Right cardiac atrium (tissue), 5 donors: ENCODE measurements around the gene SIN3A. TPM values are rescaled to one million over a fixed set of nuclear protein-coding genes. Genes with fewer than 3 reads are reported as not detected.

ENCODE experiments used
- ATAC-seq, 2 donors: fragments of 200-7000 bp; cut with Tn5 transposase; one replicate each; pipeline versions ENCODE4 v1.8.0 to v1.9.1; 2020; ENCODE audit warnings: moderate library complexity in 2 of 2, mild to moderate bottlenecking in 1 of 2
- DNase-seq, 3 donors: peaks; one replicate each; pipeline ENCODE4 v3.0.0-alpha.2; 2020
- H3K27ac ChIP-seq: one replicate; pipeline ENCODE4 v1.5.1; 2013; ENCODE audit warnings: mild to moderate bottlenecking, low read length, control low read depth, moderate library complexity
- H3K27me3 ChIP-seq: one replicate; pipeline ENCODE4 v1.6.1; 2013; ENCODE audit not compliant: control insufficient read depth, insufficient read depth
- H3K4me1 ChIP-seq: one replicate; pipeline ENCODE4 v1.6.1; 2013; ENCODE audit warnings: low read length; ENCODE audit not compliant: control insufficient read depth, insufficient read depth
- H3K4me3 ChIP-seq: one replicate; pipeline ENCODE4 v1.5.1; 2013; ENCODE audit warnings: low read length, control low read depth
- H3K9me3 ChIP-seq: one replicate; pipeline ENCODE4 v1.6.1; 2013; ENCODE audit warnings: low read length; ENCODE audit not compliant: control insufficient read depth
- WGBS: extraction: QIAGEN DNeasy Blood & Tissue Kit; methylation state at CpG from one replicate; pipeline ENCODE4 v1.1.7; 2013; 5-methylcytosine and 5-hydroxymethylcytosine counted together
- intact Hi-C, 4 donors: fragments of 100-400 bp; cut with DNase I; formaldehyde crosslinking; loops; one replicate each; pipeline versions ENCODE4 v1.11.0 to v1.14.0; 2022 to 2023
- polyA plus RNA-seq: library from polyadenylated mRNA; stranded (reverse); fragments of 200-250 nt; gene quantifications from one replicate; pipeline ENCODE4 v1.2.3, GENCODE V29; 2013
- total RNA-seq, 4 donors: library from RNA; stranded (reverse); fragmentation: NEBNext Ultra II Directional; extraction: Animal tissue kit (Norgen Biotek cat#: 25700); gene quantifications; one replicate each; pipeline ENCODE4 v1.2.1, GENCODE V29; 2021
- donor health status: healthy with polysubstance abuse.
- donor health status: DM: no; HTN: yes; CAD: no.
- donor health status: DM: no; HTN: no; CAD: no.
- donor health status: DM: no; HTN: yes; CAD: no; lungs with severe emphysema.
- donor health status: DM: yes; HTN: yes; CAD: no.

The SIN3A gene
- total and polyA plus RNA-seq, 5 donors, result 8.5 to 40.0 (median 33.5) TPM

GRCh38 chr15:75456710-75457109 lies 5.2 kb upstream of the SIN3A start:
- WGBS, result 51% methylated on average over 6 of the region's 6 CpGs
- H3K4me3 ChIP-seq, result no peak overlapping the region

GRCh38 chr15:75455982-75456531 lies 4.6 kb upstream of the SIN3A start:
- no peak for ATAC-seq
- no peak for DNase-seq
- no peaks in the 10 kb centered on the region for H3K4me1 ChIP-seq
- H3K9me3 ChIP-seq, result no peaks in the 10 kb centered on the region
- H3K27ac ChIP-seq, result peak overlapping the region; percentile 76
- intact Hi-C loops, result no loop called here
- no peaks in the 10 kb centered on the region for H3K27me3 ChIP-seq
- peak overlapping the region; percentile 81 for H3K4me3 ChIP-seq
- 2% methylated on average over 24 of the region's 24 CpGs for WGBS

More at GRCh38 chr15:75456710-75457109, 5.2 kb upstream of the SIN3A start:
- H3K9me3 ChIP-seq, result no peaks in the 10 kb centered on the region
- H3K27ac ChIP-seq, result no peak overlapping the region
- no peak for DNase-seq
- no peaks in the 10 kb centered on the region for H3K27me3 ChIP-seq
- H3K4me1 ChIP-seq, result no peaks in the 10 kb centered on the region
- intact Hi-C loops, result no loop called here
- ATAC-seq, result no peak

GRCh38 chr15:75455424-75455981 lies 4.0 kb upstream of the SIN3A start:
- peak; percentile 92 to 96 (median 95) for DNase-seq
- Histone ChIP-seq H3K27ac (peak overlapping the region; percentile 97), H3K9me3 (no peaks in the 10 kb centered on the region), H3K4me3 (peak overlapping the region; percentile 81), H3K27me3 (no peaks in the 10 kb centered on the region), H3K4me1 (no peaks in the 10 kb centered on the region)
- ATAC-seq, result peak; percentile 10 to 24
- under 1% methylated on average over 48 of the region's 48 CpGs for WGBS
- intact Hi-C loops, result no loop called here

- Histone ChIP-seq H3K9me3 (no peaks in the 10 kb centered on the region), H3K4me1 (no peaks in the 10 kb centered on the region), H3K27ac (peak overlapping the region; percentile 97), H3K4me3 (peak overlapping the region; percentile 81), H3K27me3 (no peaks in the 10 kb centered on the region)
- ATAC-seq (no peak), DNase-seq (peak; percentile 52 to 78 (median 75))
- WGBS, result under 1% methylated on average over 116 of the region's 116 CpGs
- intact Hi-C loops, result no loop called here
These were observed 3.2 kb upstream of the SIN3A start for GRCh38 chr15:75454471-75455378.

GRCh38 chr15:75453703-75454470 lies 2.4 kb upstream of the SIN3A start:
- ATAC-seq (peak; percentile 71 to 73), DNase-seq (peak; percentile 98 to 99 (median 99))
- intact Hi-C loops, result no loop called here
- H3K4me1 ChIP-seq, result no peaks in the 10 kb centered on the region
- under 1% methylated on average over 57 of the region's 57 CpGs for WGBS
- H3K27ac ChIP-seq, result peak overlapping the region; percentile 97
- H3K27me3 ChIP-seq, result no peaks in the 10 kb centered on the region
- no peaks in the 10 kb centered on the region for H3K9me3 ChIP-seq
- H3K4me3 ChIP-seq, result peak overlapping the region; percentile 81

GRCh38 chr15:75452865-75453702 lies 1.6 kb upstream of the SIN3A start:
- H3K4me3 ChIP-seq, result peak overlapping the region; percentile 66
- under 1% methylated on average over 38 of the region's 38 CpGs for WGBS
- ATAC-seq (no peak), DNase-seq (peak; percentile 61 to 82 (median 79))
- H3K27me3 ChIP-seq, result no peaks in the 10 kb centered on the region
- peak overlapping the region; percentile 96 for H3K27ac ChIP-seq
- H3K4me1 ChIP-seq, result no peaks in the 10 kb centered on the region
- intact Hi-C loops, result no loop called here
- H3K9me3 ChIP-seq, result no peaks in the 10 kb centered on the region

- peak; percentile 83 to 95 (median 93) for DNase-seq
- Histone ChIP-seq H3K27ac (peak overlapping the region; percentile 96), H3K4me1 (no peaks in the 10 kb centered on the region), H3K4me3 (peak overlapping the region; percentile 66), H3K9me3 (no peaks in the 10 kb centered on the region), H3K27me3 (no peaks in the 10 kb centered on the region)
- intact Hi-C loops, result no loop called here
- ATAC-seq, result peak; percentile 12 to 16
- under 1% methylated on average over 16 of the region's 16 CpGs for WGBS
These were observed 924 bp upstream of the SIN3A start for GRCh38 chr15:75452364-75452864.

- Histone ChIP-seq H3K4me1 (no peaks in the 10 kb centered on the region), H3K4me3 (peak overlapping the region; percentile 97)
These were observed 252 bp downstream of the SIN3A start for GRCh38 chr15:75451202-75451673.

GRCh38 chr15:75450307-75451201 lies 936 bp downstream of the SIN3A start:
- Histone ChIP-seq H3K9me3 (no peaks in the 10 kb centered on the region), H3K27me3 (no peaks in the 10 kb centered on the region), H3K4me3 (peak overlapping the region; percentile 97), H3K27ac (peak overlapping the region; percentile 96), H3K4me1 (no peaks in the 10 kb centered on the region)
- intact Hi-C loops, result no loop called here
- DNase-seq, result peak; percentile 98 to 99 (median 99)
- under 1% methylated on average over 62 of the region's 62 CpGs for WGBS
- ATAC-seq, result peak; percentile 68 to 69

More at GRCh38 chr15:75451202-75451673, 252 bp downstream of the SIN3A start:
- ATAC-seq, result no peak
- H3K9me3 ChIP-seq, result no peaks in the 10 kb centered on the region
- WGBS, result under 1% methylated on average over 45 of the region's 45 CpGs
- no peaks in the 10 kb centered on the region for H3K27me3 ChIP-seq
- intact Hi-C loops, result no loop called here
- peak overlapping the region; percentile 100 for H3K27ac ChIP-seq
- DNase-seq, result no peak
